GM12875 (cell line): ENCODE measurements around the gene BSCL2.

Experiments
- H3K4me3 ChIP-seq: one replicate; pipeline ENCODE4 v1.5.1; 2011; ENCODE audit warnings: low read depth, low read length, control low read depth
- TF ChIP-seq, protein P1 (sequence below): IDR thresholded peaks from 2 replicates; pipeline ENCODE4 v1.5.1; 2011; ENCODE audit warnings: low read depth, mild to moderate bottlenecking, control low read depth, inconsistent platforms, low read length, moderate library complexity, borderline replicate concordance; ENCODE audit not compliant: insufficient read depth

BSCL2 gene

DNA sequence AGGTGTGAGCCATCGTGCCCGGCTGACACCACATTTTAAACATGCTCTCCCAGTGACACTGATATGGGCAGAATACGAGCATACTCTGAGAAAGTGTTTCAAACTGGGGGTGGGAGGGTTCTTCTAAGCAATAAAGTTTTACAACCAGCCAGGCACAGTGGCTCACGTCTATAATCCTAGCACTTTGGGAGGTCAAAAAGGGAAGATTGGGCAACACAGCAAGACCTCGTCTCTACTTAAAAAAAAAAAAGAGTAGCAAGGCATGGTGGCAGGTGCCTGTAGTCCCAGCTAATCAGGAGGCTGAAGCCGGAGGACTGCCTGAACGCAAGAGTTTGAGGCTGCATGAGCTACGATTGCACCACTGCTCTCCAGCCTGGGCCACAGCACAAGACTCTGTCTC, 63.0 kb downstream of the BSCL2 start:
- TF ChIP-seq, protein P1, sequence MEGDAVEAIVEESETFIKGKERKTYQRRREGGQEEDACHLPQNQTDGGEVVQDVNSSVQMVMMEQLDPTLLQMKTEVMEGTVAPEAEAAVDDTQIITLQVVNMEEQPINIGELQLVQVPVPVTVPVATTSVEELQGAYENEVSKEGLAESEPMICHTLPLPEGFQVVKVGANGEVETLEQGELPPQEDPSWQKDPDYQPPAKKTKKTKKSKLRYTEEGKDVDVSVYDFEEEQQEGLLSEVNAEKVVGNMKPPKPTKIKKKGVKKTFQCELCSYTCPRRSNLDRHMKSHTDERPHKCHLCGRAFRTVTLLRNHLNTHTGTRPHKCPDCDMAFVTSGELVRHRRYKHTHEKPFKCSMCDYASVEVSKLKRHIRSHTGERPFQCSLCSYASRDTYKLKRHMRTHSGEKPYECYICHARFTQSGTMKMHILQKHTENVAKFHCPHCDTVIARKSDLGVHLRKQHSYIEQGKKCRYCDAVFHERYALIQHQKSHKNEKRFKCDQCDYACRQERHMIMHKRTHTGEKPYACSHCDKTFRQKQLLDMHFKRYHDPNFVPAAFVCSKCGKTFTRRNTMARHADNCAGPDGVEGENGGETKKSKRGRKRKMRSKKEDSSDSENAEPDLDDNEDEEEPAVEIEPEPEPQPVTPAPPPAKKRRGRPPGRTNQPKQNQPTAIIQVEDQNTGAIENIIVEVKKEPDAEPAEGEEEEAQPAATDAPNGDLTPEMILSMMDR, result no peak
- H3K4me3 ChIP-seq, result no peak overlapping the region
